HEK293 (cell line): Measurements from ENCODE around the gene AGMO.

ENCODE experiments used
- ZNF658 ChIP-seq: fragments of 450-650 bp; formaldehyde crosslinking; IDR thresholded peaks from 2 replicates; pipeline ENCODE4; 2016; ENCODE audit warnings: missing biosample characterization, missing genetic modification characterization
- ZNF704 ChIP-seq: fragments of 450-650 bp; formaldehyde crosslinking; IDR thresholded peaks from 2 replicates; pipeline ENCODE4 v1.5.1; 2016; ENCODE audit warnings: missing biosample characterization, missing genetic modification characterization
- TF ChIP-seq, protein P1 (sequence below): fragments of 450-650 bp; formaldehyde crosslinking; IDR thresholded peaks from 2 replicates; pipeline ENCODE4; 2016; ENCODE audit warnings: missing biosample characterization, missing genetic modification characterization

DNA sequence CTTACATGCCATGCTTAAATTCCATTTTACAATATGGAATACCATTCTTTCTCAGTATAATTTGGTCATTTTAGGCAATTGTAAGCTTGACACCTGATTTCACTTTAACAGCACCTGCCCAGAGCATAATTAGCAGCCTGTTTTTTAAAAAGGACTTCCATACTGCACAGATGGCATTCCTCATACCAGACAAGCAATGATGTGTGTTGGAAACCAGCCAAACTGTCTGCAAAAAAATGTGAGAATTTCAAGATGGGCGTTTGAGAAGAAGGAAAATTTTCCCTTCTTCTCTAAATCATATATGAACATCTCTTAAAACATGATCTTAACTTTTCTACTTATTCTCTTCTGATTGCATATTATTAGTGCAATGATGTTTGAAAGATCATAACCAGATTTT lies 40.4 kb upstream of the AGMO start:
- no peak for TF ChIP-seq ZNF658 (tag by site-specific recombination)
- TF ChIP-seq ZNF704 (tag by site-specific recombination) = no peak
- TF ChIP-seq, protein P1, sequence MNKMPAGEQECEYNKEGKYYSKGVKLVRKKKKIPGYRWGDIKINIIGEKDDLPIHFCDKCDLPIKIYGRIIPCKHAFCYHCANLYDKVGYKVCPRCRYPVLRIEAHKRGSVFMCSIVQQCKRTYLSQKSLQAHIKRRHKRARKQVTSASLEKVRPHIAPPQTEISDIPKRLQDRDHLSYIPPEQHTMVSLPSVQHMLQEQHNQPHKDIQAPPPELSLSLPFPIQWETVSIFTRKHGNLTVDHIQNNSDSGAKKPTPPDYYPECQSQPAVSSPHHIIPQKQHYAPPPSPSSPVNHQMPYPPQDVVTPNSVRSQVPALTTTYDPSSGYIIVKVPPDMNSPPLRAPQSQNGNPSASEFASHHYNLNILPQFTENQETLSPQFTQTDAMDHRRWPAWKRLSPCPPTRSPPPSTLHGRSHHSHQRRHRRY = no peak
